Measurements from ENCODE around the gene DVL1. TPM values are rescaled to one million over a fixed set of nuclear protein-coding genes. Genes with fewer than 3 reads are reported as not detected.

DVL1 gene
- total and polyA plus RNA-seq, 2 of the 13 experiments (the other 11 are each of a cell fraction or from before 2014, with no cell fraction given), result 30.8 to 60.4 TPM

- TF ChIP-seq ZNF562 (CRISPR knock-in tag; IDR thresholded peaks at IDR 0.05; ENCODE audit: borderline replicate concordance) (no peak), SKIL (CRISPR knock-in tag; IDR thresholded peaks at IDR 0.05; ENCODE audit: borderline replicate concordance) (peak; percentile 38; the same call in 1 of the 2 replicates), ZFP91 (CRISPR knock-in tag; IDR thresholded peaks at IDR 0.05; ENCODE audit: borderline replicate concordance) (no peak; the same call in 1 of the 2 replicates), POLR2G (IDR thresholded peaks at IDR 0.05; ENCODE audit: low read depth, low read length) (peak; percentile 45; the same call in 1 of the 2 replicates), ZNF326 (CRISPR knock-in tag; IDR thresholded peaks at IDR 0.05; ENCODE audit: borderline replicate concordance) (peak; percentile 88; the same call in 1 of the 2 replicates), HOXA9 (CRISPR knock-in tag; IDR thresholded peaks at IDR 0.05; ENCODE audit: borderline replicate concordance) (0 out of 2 replicates have a peak, but pooled peaks have one; percentile 15), RBAK (CRISPR knock-in tag; IDR thresholded peaks at IDR 0.05) (no peak), NFATC3 (CRISPR knock-in tag; IDR thresholded peaks at IDR 0.05) (no peak), ZNF33A (CRISPR knock-in tag; IDR thresholded peaks at IDR 0.05; ENCODE audit: borderline replicate concordance) (no peak), HIC2 (CRISPR knock-in tag; IDR thresholded peaks at IDR 0.05; ENCODE audit: low read depth) (0 out of 2 replicates have a peak, but pooled peaks have one; percentile 7), ZNF556 (CRISPR knock-in tag; IDR thresholded peaks at IDR 0.05; ENCODE audit: borderline replicate concordance) (no peak), AKAP8 (CRISPR knock-in tag; IDR thresholded peaks at IDR 0.05) (peak; percentile 95), AGO1 (IDR thresholded peaks at IDR 0.05; ENCODE audit: low read depth, low read length, poor library complexity, severe bottlenecking) (peak; percentile 88), XBP1 (CRISPR knock-in tag; IDR thresholded peaks at IDR 0.05) (no peak), MAX (IDR thresholded peaks at IDR 0.05) (peak; percentile 18; the same call in 1 of the 2 replicates), ZNF850 (CRISPR knock-in tag; conservative IDR thresholded peaks at IDR 0.05) (no peak), ZNF563 (CRISPR knock-in tag; IDR thresholded peaks at IDR 0.05) (no peak), ZNF737 (CRISPR knock-in tag; IDR thresholded peaks at IDR 0.05; ENCODE audit: borderline replicate concordance) (no peak), AGO2 (optimal IDR thresholded peaks at IDR 0.05; ENCODE audit: low read depth, low read length) (peak; percentile 96)
Measured at GRCh38 chr1:1329304-1330210, 19.7 kb downstream of the DVL1 start (continued).

Measured in HepG2 (cell line).